Fibroblast of villous mesenchyme (primary cell): Measurements from ENCODE around the gene SLC15A5. TPM values are rescaled to one million over a fixed set of nuclear protein-coding genes. Genes with fewer than 3 reads are reported as not detected.
A peak's percentile ranks its signal among the peaks of the same experiment; 100 is the strongest.

Experiments
- DNase-seq: peaks from one replicate; pipeline ENCODE4 v3.0.0-alpha.2; 2010; ENCODE audit warnings: low read depth
- H3K4me3 ChIP-seq: 2 replicates; pipeline ENCODE4 v1.5.1; 2011; ENCODE audit warnings: low read depth, mild to moderate bottlenecking, low read length
- CTCF ChIP-seq: IDR thresholded peaks from 2 replicates; pipeline ENCODE4 v1.5.1; 2012; ENCODE audit warnings: low read depth, mild to moderate bottlenecking, low read length; ENCODE audit not compliant: insufficient read depth
- total RNA-seq: library from RNA; depleted of rRNA; stranded (reverse); fragments of >200 nt; gene quantifications from 2 replicates; pipeline ENCODE4 v1.2.3, GENCODE V29; 2012

The SLC15A5 gene
- total RNA-seq, 1 donor: not detected

- no peak overlapping the region for H3K4me3 ChIP-seq
- TF ChIP-seq CTCF: no peak
- peak; percentile 16 for DNase-seq
Observed at GRCh38 chr12:16175840-16176239, 101.6 kb downstream of the SLC15A5 start.

GRCh38 chr12:16174282-16174681 lies 103.2 kb downstream of the SLC15A5 start:
- H3K4me3 ChIP-seq: no peak overlapping the region
- no peak for DNase-seq
- TF ChIP-seq CTCF: no peak

DNA sequence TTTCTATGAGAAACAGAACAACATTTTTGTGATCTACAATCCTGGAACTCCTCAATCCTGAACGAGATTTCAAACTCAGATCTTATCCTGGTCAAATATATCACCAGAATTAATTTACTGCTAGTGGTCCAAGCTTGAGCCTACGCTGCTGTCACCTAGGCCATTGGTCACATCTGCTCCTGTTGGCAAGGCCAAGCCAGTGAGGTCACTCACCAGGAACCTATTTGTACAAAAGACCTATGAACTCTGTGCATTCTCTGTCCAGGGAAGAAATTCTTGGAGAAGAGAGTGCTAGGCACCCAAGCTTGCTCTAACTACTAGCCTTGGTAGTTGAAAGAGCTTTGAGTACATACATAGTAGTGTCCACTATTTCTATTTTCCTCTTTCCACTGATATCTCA lies 106.1 kb downstream of the SLC15A5 start:
- DNase-seq: no peak
- H3K4me3 ChIP-seq: no peak overlapping the region
- TF ChIP-seq CTCF: no peak

DNA sequence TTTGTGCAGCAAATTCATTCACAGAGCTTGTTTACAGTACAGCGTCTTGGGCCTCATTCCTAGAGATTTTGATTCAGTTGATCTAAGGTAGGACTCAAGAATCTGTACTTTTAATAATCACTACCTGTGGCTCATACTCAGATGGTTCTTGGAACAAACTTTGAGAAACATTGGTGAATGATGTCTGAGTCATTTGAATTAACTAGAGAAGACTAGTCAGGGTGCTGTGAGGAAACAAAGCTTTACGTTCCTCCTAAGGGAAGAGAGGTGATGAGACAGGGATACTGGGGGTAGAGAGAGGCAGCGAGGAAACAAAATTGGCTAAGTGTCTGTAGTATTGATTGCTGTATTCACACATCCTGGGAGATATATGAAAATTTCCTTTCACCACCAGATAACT lies 109.4 kb downstream of the SLC15A5 start:
- DNase-seq: no peak
- no peak overlapping the region for H3K4me3 ChIP-seq
- no peak for TF ChIP-seq CTCF

GRCh38 chr12:16166563-16167470 lies 110.7 kb downstream of the SLC15A5 start:
- H3K4me3 ChIP-seq: no peak overlapping the region
- no peak for TF ChIP-seq CTCF

GRCh38 chr12:16165506-16165905 lies 112.0 kb downstream of the SLC15A5 start:
- TF ChIP-seq CTCF: peak; percentile 50
- H3K4me3 ChIP-seq: no peak overlapping the region
- DNase-seq: peak; percentile 44

More at GRCh38 chr12:16166563-16167470, 110.7 kb downstream of the SLC15A5 start:
- DNase-seq: no peak
